HG02763 (cell line): ENCODE results near the gene RAI1.
"Not testable (repeated sequence)": the region's sequence is repeated elsewhere in the genome, so short reads cannot be mapped to it uniquely, and the experiment has no call there.

Experiments
- ATAC-seq: cut with Tn5 transposase; IDR thresholded peaks from one replicate; pipeline ENCODE4 v1.9.1; 2021; ENCODE audit warnings: mild to moderate bottlenecking, moderate library complexity; ENCODE audit not compliant: unreplicated experiment

RAI1 gene

GRCh38 chr17:17796787-17797061, 115.5 kb downstream of the RAI1 start:
- ATAC-seq, result no peak

GRCh38 chr17:17797119-17797809, 116.0 kb downstream of the RAI1 start:
- no peak for ATAC-seq

GRCh38 chr17:17798010-17798556, 116.8 kb downstream of the RAI1 start:
- ATAC-seq, result no peak

GRCh38 chr17:17798573-17799255, 117.5 kb downstream of the RAI1 start:
- no peak for ATAC-seq

GRCh38 chr17:17800504-17801021, 119.3 kb downstream of the RAI1 start:
- no peak for ATAC-seq

GRCh38 chr17:17801800-17802481, 120.7 kb downstream of the RAI1 start:
- ATAC-seq, result no peak

- no peak for ATAC-seq
Observed at GRCh38 chr17:17804007-17804406, 122.7 kb downstream of the RAI1 start.

GRCh38 chr17:17805575-17805974, 124.3 kb downstream of the RAI1 start:
- ATAC-seq, result no peak

- ATAC-seq, result no peak
Observed at GRCh38 chr17:17806035-17806434, 124.8 kb downstream of the RAI1 start.

- ATAC-seq, result no peak
Observed at GRCh38 chr17:17806611-17807274, 125.5 kb downstream of the RAI1 start.

- ATAC-seq, result no peak
Observed at GRCh38 chr17:17807440-17807839, 126.2 kb downstream of the RAI1 start.

GRCh38 chr17:17808200-17808599, 126.9 kb downstream of the RAI1 start:
- ATAC-seq, result not testable (repeated sequence)

- ATAC-seq, result no peak
Observed at GRCh38 chr17:17808706-17809432, 127.6 kb downstream of the RAI1 start.

- no peak for ATAC-seq
Observed at GRCh38 chr17:17809531-17810083, 128.3 kb downstream of the RAI1 start.

- no peak for ATAC-seq
Observed at GRCh38 chr17:17810084-17810894, 129.0 kb downstream of the RAI1 start.

- no peak for ATAC-seq
Observed at GRCh38 chr17:17810895-17811248, 129.6 kb downstream of the RAI1 start.

GRCh38 chr17:17811381-17812210, 130.3 kb downstream of the RAI1 start:
- ATAC-seq, result no peak

- ATAC-seq, result no peak
Observed at GRCh38 chr17:17812211-17813054, 131.2 kb downstream of the RAI1 start.
